GM12864 (cell line): ENCODE measurements around the gene NKAIN1.
"Not testable (repeated sequence)": the region's sequence is repeated elsewhere in the genome, so short reads cannot be mapped to it uniquely, and the experiment has no call there.

Source experiments
- DNase-seq: peaks from one replicate; pipeline ENCODE4 v3.0.0-alpha.2; 2011; ENCODE audit warnings: low read depth
- H3K4me3 ChIP-seq: 2 replicates; pipeline ENCODE4 v1.5.1; 2011; ENCODE audit warnings: mild to moderate bottlenecking, low read depth, low read length, control low read depth
- CTCF ChIP-seq: IDR thresholded peaks from 2 replicates; pipeline ENCODE4 v1.5.1; 2011; ENCODE audit warnings: low read depth, mild to moderate bottlenecking, moderate library complexity, low read length, control low read depth, inconsistent platforms; ENCODE audit errors: missing control alignments

NKAIN1 gene

GRCh38 chr1:31198600-31198999 lies 41.1 kb downstream of the NKAIN1 start:
- H3K4me3 ChIP-seq = no peak overlapping the region
- DNase-seq = no peak
- no peak for TF ChIP-seq CTCF

- no peak overlapping the region for H3K4me3 ChIP-seq
- DNase-seq = no peak
- no peak for TF ChIP-seq CTCF
Measured at GRCh38 chr1:31198150-31198549, 41.5 kb downstream of the NKAIN1 start.

GRCh38 chr1:31196685-31197084 lies 43.0 kb downstream of the NKAIN1 start:
- TF ChIP-seq CTCF = no peak
- H3K4me3 ChIP-seq = no peak overlapping the region
- DNase-seq = no peak

GRCh38 chr1:31195267-31195666 lies 44.4 kb downstream of the NKAIN1 start:
- DNase-seq, H3K4me3 ChIP-seq: not testable (repeated sequence)

- TF ChIP-seq CTCF = no peak
- DNase-seq = no peak
- no peak overlapping the region for H3K4me3 ChIP-seq
Measured at GRCh38 chr1:31193729-31194128, 46.0 kb downstream of the NKAIN1 start.

GRCh38 chr1:31191281-31191680 lies 48.4 kb downstream of the NKAIN1 start:
- no peak for DNase-seq
- H3K4me3 ChIP-seq = no peak overlapping the region
- no peak for TF ChIP-seq CTCF

- H3K4me3 ChIP-seq = no peak overlapping the region
- TF ChIP-seq CTCF = no peak
- DNase-seq = no peak
Measured at GRCh38 chr1:31189696-31190674, 49.7 kb downstream of the NKAIN1 start.
